ENCODE measurements around the gene NDUFB10.

- TF ChIP-seq, protein P1, sequence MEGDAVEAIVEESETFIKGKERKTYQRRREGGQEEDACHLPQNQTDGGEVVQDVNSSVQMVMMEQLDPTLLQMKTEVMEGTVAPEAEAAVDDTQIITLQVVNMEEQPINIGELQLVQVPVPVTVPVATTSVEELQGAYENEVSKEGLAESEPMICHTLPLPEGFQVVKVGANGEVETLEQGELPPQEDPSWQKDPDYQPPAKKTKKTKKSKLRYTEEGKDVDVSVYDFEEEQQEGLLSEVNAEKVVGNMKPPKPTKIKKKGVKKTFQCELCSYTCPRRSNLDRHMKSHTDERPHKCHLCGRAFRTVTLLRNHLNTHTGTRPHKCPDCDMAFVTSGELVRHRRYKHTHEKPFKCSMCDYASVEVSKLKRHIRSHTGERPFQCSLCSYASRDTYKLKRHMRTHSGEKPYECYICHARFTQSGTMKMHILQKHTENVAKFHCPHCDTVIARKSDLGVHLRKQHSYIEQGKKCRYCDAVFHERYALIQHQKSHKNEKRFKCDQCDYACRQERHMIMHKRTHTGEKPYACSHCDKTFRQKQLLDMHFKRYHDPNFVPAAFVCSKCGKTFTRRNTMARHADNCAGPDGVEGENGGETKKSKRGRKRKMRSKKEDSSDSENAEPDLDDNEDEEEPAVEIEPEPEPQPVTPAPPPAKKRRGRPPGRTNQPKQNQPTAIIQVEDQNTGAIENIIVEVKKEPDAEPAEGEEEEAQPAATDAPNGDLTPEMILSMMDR (IDR thresholded peaks at IDR 0.05): no peak
- TF ChIP-seq POLR2A (IDR thresholded peaks at IDR 0.05): no peak
These were observed 37.0 kb upstream of the NDUFB10 start for GRCh38 chr16:1922357-1922756.

Data from testis (tissue), 2 donors.